Thoracic aorta (tissue), 2 donors: ENCODE measurements around the gene SLC6A7. TPM values are rescaled to one million over a fixed set of nuclear protein-coding genes. Genes with fewer than 3 reads are reported as not detected.
"Not testable (repeated sequence)": the region's sequence is repeated elsewhere in the genome, so short reads cannot be mapped to it uniquely, and the experiment has no call there.

Source experiments
- ATAC-seq: fragments of 150-250 bp; one replicate; pipeline ENCODE4 v1.8.0; 2017; ENCODE audit warnings: low read depth; ENCODE audit not compliant: insufficient number of reproducible peaks, low FRiP score
- DNase-seq: peaks from one replicate; pipeline ENCODE4 v3.0.0-alpha.2; 2020; ENCODE audit warnings: low spot score
- H3K27ac ChIP-seq, 2 donors: fragments of 200-600 bp; sonication (generic); 1 replicate in 1 of 2; 2 replicates in 1 of 2; pipeline ENCODE4 v1.5.1; 2016; ENCODE audit warnings: mild to moderate bottlenecking in 2 of 2, moderate library complexity in 2 of 2
- H3K27me3 ChIP-seq: fragments of 200-600 bp; sonication (generic); replicated peaks from 2 replicates; pipeline ENCODE4 v1.6.0; 2016; ENCODE audit warnings: mild to moderate bottlenecking; ENCODE audit not compliant: insufficient read depth
- H3K36me3 ChIP-seq: fragments of 200-600 bp; sonication (generic); one replicate; pipeline ENCODE4 v1.5.1; 2016
- H3K4me1 ChIP-seq, 2 donors: fragments of 200-600 bp; sonication (generic); 1 replicate in 1 of 2; 2 replicates in 1 of 2; pipeline versions ENCODE4 v1.5.1 to v1.6.0; 2016; ENCODE audit warnings: low read depth in 2 of 2, mild to moderate bottlenecking in 1 of 2; ENCODE audit not compliant: control insufficient read depth in 1 of 2
- H3K4me3 ChIP-seq: fragments of 200-600 bp; sonication (generic); 2 replicates; pipeline ENCODE4 v1.5.1; 2016; ENCODE audit warnings: mild to moderate bottlenecking
- H3K9me3 ChIP-seq: fragments of 200-600 bp; sonication (generic); 2 replicates; pipeline ENCODE4 v1.5.1; 2016
- total RNA-seq, 2 donors: library from RNA; depleted of rRNA; stranded (reverse); fragments of >200 nt; gene quantifications; one replicate each; pipeline versions ENCODE4 v1.1.0 to v1.2.3, GENCODE V29; 2016
- TF ChIP-seq, protein P1 (sequence below): fragments of 200-600 bp; sonication (generic); IDR thresholded peaks from one replicate; pipeline ENCODE4 v1.5.1; 2019; ENCODE audit warnings: antibody characterized with exemption

SLC6A7 gene
- total RNA-seq, 2 donors from 2014 or later: not detected

DNA sequence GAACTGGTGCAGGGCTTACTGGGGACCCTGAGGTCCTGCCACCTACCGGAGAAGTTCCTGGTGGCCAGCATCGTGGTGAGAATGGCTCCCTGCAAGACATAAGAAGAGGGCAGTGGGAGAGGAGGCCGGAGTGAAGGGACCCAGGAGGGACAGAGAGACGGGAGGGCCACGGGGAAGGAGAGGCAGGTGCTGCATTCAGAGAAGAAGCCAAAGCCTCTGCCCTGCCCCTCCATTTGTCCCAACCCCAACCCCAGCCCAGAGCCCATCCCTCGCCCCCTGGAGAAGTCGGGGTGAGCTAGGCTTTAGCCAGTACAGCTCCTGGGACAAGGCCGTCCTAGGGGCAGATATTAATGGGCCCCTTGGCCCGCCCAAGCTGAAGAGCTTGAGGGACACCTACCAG is 57.9 kb downstream of the SLC6A7 start:
- no peaks in the 10 kb centered on the region for H3K27me3 ChIP-seq
- TF ChIP-seq, protein P1, sequence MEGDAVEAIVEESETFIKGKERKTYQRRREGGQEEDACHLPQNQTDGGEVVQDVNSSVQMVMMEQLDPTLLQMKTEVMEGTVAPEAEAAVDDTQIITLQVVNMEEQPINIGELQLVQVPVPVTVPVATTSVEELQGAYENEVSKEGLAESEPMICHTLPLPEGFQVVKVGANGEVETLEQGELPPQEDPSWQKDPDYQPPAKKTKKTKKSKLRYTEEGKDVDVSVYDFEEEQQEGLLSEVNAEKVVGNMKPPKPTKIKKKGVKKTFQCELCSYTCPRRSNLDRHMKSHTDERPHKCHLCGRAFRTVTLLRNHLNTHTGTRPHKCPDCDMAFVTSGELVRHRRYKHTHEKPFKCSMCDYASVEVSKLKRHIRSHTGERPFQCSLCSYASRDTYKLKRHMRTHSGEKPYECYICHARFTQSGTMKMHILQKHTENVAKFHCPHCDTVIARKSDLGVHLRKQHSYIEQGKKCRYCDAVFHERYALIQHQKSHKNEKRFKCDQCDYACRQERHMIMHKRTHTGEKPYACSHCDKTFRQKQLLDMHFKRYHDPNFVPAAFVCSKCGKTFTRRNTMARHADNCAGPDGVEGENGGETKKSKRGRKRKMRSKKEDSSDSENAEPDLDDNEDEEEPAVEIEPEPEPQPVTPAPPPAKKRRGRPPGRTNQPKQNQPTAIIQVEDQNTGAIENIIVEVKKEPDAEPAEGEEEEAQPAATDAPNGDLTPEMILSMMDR: no peak
- ATAC-seq (no peak), DNase-seq (no peak)
- H3K4me3 ChIP-seq: no peak overlapping the region
- no peak overlapping the region for H3K27ac ChIP-seq
- H3K36me3 ChIP-seq: no peaks in the 10 kb centered on the region
- no peaks in the 10 kb centered on the region for H3K4me1 ChIP-seq
- H3K9me3 ChIP-seq: no peaks in the 10 kb centered on the region

GRCh38 chr5:150248493-150248892 is 58.6 kb downstream of the SLC6A7 start:
- H3K4me3 ChIP-seq, H3K36me3 ChIP-seq, H3K27me3 ChIP-seq, H3K27ac ChIP-seq, H3K4me1 ChIP-seq, ATAC-seq, DNase-seq, H3K9me3 ChIP-seq: not testable (repeated sequence)

GRCh38 chr5:150248946-150249345 is 59.1 kb downstream of the SLC6A7 start:
- H3K36me3 ChIP-seq: no peaks in the 10 kb centered on the region
- H3K27me3 ChIP-seq: no peaks in the 10 kb centered on the region
- H3K4me1 ChIP-seq: no peaks in the 10 kb centered on the region
- DNase-seq (no peak), ATAC-seq (no peak)
- TF ChIP-seq, protein P1: no peak
- H3K9me3 ChIP-seq: no peaks in the 10 kb centered on the region
- no peak overlapping the region for H3K4me3 ChIP-seq
- no peak overlapping the region for H3K27ac ChIP-seq

DNA sequence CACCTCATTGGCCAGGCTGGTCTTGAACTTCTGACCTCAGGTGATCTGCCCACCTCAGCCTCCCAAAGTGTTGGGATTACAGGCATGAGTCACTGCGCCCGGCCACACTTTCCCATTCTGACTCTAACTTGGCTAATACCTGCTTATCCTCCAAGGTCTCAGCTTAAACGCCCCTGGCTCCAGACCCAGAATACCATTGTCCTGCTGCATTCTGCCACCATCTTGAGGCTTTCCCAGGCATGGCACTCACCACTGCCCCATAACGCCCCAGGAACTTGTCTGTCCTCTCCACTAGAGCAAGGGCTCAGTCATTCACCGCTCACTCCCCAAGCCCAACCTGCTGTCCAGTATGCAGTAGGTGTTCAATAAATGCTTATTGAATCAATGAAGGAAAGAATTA is 59.9 kb downstream of the SLC6A7 start:
- ATAC-seq: no peak
- no peaks in the 10 kb centered on the region for H3K27me3 ChIP-seq
- no peaks in the 10 kb centered on the region for H3K4me1 ChIP-seq
- no peaks in the 10 kb centered on the region for H3K36me3 ChIP-seq
- TF ChIP-seq, protein P1: no peak
- no peak for DNase-seq
- H3K4me3 ChIP-seq: no peak overlapping the region
- H3K27ac ChIP-seq: no peak overlapping the region
- H3K9me3 ChIP-seq: no peaks in the 10 kb centered on the region

DNA sequence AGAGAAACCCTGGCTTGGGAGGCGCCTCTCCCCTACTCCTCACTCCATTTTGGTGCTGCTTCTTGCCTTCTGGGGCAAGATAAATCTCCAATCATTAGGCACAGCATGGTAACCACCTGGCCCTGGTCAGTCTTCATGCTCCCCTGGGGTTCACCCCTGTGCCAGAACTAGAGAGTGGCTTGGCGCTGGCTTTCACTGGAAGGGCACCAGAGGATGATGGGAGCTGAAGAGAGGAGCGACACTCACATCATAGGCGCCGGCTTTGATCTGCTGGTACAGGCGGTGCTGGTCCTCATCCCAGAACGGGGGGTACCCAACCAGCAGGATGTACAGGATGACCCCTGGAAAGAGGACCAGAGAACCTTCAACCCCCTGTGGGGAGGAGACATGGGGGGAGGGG is 61.6 kb downstream of the SLC6A7 start:
- no peak overlapping the region for H3K27ac ChIP-seq
- no peaks in the 10 kb centered on the region for H3K4me1 ChIP-seq
- DNase-seq: no peak
- no peaks in the 10 kb centered on the region for H3K27me3 ChIP-seq
- ATAC-seq: no peak
- no peak overlapping the region for H3K4me3 ChIP-seq
- TF ChIP-seq, protein P1: no peak
- H3K36me3 ChIP-seq: no peaks in the 10 kb centered on the region
- H3K9me3 ChIP-seq: no peaks in the 10 kb centered on the region

GRCh38 chr5:150252489-150252888 is 62.6 kb downstream of the SLC6A7 start:
- Histone ChIP-seq H3K9me3 (no peaks in the 10 kb centered on the region), H3K4me1 (no peaks in the 10 kb centered on the region), H3K27me3 (no peaks in the 10 kb centered on the region), H3K4me3 (no peak overlapping the region), H3K36me3 (no peaks in the 10 kb centered on the region), H3K27ac (no peak overlapping the region)
- TF ChIP-seq, protein P1: no peak
- no peak for ATAC-seq
- no peak for DNase-seq
